IPS DF 4.7 (cell line): ENCODE measurements around the gene UAP1.
"Not testable (repeated sequence)": the region's sequence is repeated elsewhere in the genome, so short reads cannot be mapped to it uniquely, and the experiment has no call there.

Source experiments
- DNase-seq: peaks from one replicate; pipeline ENCODE4 v3.0.0-alpha.2; 2013; ENCODE audit warnings: low spot score; ENCODE audit errors: extremely low read depth

Gene UAP1

GRCh38 chr1:162564762-162565218 lies 3.3 kb downstream of the UAP1 start:
- no peak for DNase-seq

DNA sequence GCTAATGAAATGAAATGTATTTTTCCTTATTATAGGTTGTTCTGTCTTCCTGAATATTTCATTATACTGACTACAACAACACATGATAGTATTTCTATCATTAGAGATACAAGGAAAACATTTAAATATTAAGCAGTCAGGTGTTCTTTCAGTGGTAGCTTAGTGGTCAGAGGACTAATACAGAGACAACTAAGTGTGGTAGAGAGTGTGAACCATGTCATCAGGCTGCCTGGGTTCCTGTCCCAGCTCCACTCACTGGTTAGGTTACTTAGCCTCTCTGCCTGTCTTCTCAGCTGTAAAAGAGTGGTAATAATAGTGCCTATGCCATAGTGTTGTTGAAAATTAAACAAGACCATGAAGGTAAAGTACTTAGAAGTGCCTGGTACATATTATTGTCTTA lies 3.9 kb downstream of the UAP1 start:
- DNase-seq = no peak

GRCh38 chr1:162566870-162567269 lies 5.3 kb downstream of the UAP1 start:
- DNase-seq = no peak

- no peak for DNase-seq
Measured at GRCh38 chr1:162568802-162569201, 7.3 kb downstream of the UAP1 start.

GRCh38 chr1:162570718-162571117 lies 9.2 kb downstream of the UAP1 start:
- no peak for DNase-seq

DNA sequence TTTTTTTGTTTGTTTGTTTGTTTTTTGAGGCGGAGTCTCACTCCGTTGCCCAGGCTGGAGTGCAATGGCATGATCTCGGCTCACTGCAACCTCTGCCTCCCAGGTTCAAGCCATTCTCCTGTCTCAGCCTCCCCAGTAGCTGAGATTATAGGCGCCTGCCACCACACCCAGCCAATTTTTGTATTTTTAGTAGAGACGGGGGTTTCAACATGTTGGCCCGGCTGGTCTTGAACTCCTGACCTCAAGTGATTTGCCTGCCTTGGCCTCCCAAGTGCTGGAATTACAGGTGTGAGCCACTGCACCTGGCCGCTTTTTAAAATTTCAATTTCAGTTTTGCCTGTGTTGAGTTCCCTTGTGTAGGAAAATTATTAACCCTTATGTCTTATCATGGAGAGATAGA lies 9.6 kb downstream of the UAP1 start:
- DNase-seq = not testable (repeated sequence)

- DNase-seq = no peak
Measured at GRCh38 chr1:162571696-162572095, 10.2 kb downstream of the UAP1 start.

DNA sequence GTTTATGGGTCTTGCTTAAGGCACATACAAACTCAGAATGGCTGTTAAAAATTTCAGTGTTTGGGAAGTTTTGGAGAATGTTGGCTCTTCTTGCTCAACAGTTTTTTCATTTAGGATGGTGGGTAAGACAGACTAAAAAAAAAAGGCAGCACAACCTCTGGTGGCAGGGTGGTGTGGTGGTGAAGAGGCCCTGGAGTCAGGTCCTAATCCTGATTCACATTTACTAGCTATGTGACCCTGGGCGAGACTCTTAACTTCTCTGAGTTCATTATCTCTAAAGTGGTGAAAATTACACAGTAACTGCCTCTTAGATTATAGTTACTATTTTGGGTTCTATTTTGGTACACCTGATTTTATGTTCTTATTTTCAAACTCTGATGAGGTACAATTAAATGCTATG lies 11.6 kb downstream of the UAP1 start:
- DNase-seq = no peak

DNA sequence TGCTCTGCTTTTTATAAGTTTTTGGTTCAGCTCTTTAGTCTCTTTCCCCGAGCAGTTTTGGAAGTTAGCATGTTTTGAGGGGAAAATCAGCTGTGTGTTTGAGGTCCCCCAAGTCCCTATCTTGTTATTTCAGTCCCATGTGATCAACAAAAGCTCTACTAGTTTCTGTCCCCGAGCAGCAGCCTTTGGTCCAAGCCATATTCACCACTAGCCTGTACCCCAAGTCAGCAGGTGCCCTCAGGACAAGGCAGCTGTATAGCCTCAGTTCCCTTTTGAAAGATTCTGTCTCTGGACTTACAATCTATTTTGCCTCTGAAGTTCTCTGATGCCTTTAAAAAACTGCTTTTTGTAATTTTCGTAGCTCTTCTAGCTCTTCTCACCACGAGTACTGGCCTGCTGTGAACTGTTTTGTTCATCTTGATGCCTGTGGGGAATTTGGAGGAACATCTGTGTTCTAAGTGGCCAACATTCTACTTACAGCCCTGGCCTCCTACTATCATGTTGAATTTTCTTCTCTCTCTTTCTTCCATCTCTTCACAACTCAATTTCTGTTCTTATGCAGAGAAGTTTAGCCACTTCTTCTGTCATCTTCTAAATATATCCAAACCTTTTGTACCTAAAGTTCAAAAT lies 16.7 kb downstream of the UAP1 start:
- DNase-seq = no peak

DNA sequence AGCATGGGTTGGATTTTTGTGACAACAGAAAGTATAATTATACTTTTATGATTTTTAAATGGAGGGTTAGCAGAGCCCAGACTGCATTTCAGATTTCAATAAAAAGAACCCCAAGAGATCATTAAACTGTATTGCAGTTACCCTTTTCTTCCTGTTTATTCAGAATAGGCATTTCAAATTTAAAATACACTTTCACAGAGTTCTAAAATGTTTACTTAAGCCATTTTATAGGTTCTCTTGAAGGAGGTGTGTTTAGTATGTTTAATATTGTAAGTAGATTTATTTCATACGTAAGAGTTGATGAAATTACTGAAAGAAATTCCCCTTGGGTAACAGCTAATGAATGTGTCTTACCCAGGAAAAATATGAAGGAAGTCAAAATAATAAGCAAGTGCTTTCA lies 17.4 kb downstream of the UAP1 start:
- no peak for DNase-seq

- no peak for DNase-seq
Measured at GRCh38 chr1:162580308-162580707, 18.8 kb downstream of the UAP1 start.

GRCh38 chr1:162582901-162583300 lies 21.4 kb downstream of the UAP1 start:
- DNase-seq = not testable (repeated sequence)

DNA sequence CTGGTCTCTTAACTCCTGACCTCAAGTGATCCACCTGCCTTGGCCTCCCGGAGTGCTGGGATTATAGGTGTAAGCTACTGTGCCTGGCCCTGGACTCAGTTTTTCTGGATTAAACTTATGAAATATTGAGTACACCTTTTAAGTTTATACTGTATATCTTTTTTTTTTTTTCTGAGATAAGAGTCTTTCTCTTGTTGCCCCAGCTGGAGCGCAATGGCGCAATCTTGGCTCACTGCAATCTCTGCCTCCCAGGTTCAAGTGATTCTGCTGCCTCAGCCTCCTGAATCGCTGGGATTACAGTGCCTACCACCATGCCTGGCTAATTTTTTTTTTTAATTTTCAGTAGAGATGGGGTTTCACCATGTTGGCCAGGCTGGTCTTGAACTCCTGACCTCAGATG lies 23.6 kb downstream of the UAP1 start:
- DNase-seq = not testable (repeated sequence)

- no peak for DNase-seq
Measured at GRCh38 chr1:162587347-162587746, 25.8 kb downstream of the UAP1 start.

- no peak for DNase-seq
Measured at GRCh38 chr1:162587761-162588260, 26.3 kb downstream of the UAP1 start.

DNA sequence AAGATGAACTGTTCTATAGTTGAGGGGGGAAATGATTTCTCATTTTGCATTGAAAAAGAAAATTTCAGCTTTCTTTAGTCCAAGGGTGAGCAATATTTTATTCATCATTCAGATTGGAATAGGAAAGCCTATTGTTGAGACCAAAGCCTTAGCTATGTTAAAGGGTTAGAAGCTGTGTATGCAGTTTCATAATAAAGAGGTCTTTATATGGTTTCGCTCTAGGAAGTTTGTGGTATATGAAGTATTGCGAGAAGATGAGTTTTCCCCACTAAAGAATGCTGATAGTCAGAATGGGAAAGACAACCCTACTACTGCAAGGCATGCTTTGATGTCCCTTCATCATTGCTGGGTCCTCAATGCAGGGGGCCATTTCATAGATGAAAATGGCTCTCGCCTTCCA lies 28.6 kb downstream of the UAP1 start:
- no peak for DNase-seq

GRCh38 chr1:162590686-162591085 lies 29.2 kb downstream of the UAP1 start:
- no peak for DNase-seq

DNA sequence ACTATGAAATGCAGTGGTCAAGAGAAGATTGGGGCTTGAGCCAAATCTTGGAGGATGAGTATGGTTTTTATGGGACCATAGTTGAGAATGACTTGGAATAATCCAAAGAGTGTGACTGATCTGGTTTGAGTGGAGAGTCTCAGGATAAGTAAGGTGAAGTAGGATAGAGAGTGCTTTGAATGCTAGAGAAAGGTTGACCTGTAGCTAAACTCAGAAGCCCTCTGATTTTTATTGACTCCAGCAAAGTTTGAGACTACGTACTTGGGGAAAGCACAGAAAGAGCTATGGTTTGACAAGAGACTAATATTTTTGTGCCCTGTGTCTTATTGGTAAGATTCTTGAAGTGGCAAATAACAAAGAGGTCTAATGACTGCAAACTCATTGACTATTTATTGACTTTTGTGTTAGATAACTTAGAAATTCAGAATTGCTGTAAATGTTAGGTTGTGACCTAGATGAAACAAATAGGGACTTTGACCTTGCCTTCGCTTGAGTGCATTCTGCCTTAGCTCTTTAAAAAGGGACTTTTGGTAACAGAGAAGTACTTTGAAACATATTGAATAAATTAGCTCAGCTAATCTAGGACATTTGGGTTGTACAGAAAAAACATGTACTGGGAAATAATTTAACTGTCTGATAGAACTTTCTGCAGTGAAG lies 35.1 kb downstream of the UAP1 start:
- DNase-seq = no peak

DNA sequence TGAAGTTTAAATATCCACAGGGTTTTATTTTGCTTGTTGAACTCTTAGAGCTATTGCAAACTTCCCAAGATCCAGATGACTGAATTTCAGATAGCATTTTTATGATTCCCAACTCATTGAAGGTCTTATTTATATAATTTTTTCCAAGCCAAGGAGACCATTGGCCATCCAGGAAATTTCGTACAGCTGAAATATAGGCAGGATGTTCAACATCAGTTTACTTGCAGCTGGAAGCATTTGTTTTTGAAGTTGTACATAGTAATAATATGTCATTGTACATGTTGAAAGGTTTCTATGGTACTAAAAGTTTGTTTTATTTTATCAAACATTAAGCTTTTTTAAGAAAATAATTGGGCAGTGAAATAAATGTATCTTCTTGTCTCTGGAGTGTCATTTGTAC lies 37.9 kb downstream of the UAP1 start:
- no peak for DNase-seq

DNA sequence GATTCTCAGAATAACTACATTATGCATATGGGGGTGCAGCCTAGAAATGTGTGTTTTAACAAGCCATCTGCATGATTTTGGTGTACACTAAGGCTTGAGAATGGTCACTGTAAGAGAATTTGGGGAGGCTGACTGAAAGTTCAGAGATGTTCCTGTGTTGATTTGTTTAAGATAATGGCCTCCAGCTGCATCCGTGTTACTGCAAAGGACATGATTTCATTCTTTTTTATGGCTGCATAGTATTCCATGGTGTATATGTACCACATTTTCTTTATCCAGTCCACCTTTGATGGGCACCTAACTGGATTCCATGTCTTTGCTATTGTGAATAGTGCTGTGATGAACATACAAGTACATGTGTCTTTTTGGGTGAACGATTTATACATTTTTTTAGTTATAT lies 41.6 kb downstream of the UAP1 start:
- DNase-seq = not testable (repeated sequence)

DNA sequence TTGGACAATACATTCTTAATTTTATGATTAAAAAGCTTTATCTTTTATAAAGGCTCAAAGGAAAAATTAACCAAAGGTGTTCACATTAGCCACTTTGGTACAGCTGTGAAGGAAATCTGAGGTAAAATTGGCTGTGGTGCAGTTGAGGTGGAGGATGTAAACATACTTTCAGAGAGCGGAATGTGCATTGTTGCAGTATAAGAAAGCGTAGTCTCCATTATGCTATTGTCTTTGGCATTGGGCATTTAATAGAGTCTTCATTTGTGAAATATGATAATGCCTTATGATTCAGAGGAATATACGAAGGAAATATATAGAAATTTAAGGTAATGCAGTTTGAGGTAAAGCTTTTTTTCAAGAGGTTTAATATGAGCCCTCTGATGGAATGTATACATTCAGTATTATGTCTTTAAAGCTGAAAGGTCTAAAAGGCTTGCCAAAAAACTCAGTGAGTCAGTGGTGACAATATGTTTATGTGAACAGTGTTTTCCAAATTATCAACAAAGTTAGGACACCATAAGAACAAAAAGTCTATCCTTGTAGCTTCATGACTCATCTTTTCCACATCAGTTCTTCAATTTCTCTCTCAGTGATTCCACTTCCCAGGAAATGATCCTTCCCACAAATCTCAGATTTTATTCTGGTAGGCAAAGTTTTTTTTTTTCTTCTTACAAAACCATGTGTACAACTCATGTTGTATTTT lies 43.9 kb downstream of the UAP1 start:
- DNase-seq = no peak

- DNase-seq = no peak
Measured at GRCh38 chr1:162609306-162609705, 47.8 kb downstream of the UAP1 start.
